Measurements from ENCODE around the gene FLYWCH1. TPM values are rescaled to one million over a fixed set of nuclear protein-coding genes. Genes with fewer than 3 reads are reported as not detected.
A peak's percentile ranks its signal among the peaks of the same experiment; 100 is the strongest.

The FLYWCH1 gene
- total and polyA plus RNA-seq, 10 of the 15 experiments (the other 5 are each of a cell fraction or from before 2014, with no cell fraction given) = 0.47 to 33.8 (median 11.2) TPM

- TF ChIP-seq BACH1 (IDR thresholded peaks at IDR 0.05; ENCODE audit: borderline replicate concordance) (peak; percentile 60; the same call in 1 of the 2 replicates), SMC3 (IDR thresholded peaks at IDR 0.05; ENCODE audit: borderline replicate concordance, low read length) (peak; percentile 80), MYC (IDR thresholded peaks at IDR 0.05; ENCODE audit: insufficient read depth, insufficient read length, insufficient replicate concordance, low read length, severe bottlenecking) (no peak), SMAD5 (IDR thresholded peaks at IDR 0.05; ENCODE audit: low read depth) (peak; percentile 67), CHD1 (IDR thresholded peaks at IDR 0.05; ENCODE audit: low read depth, low read length) (no peak), SMAD1 (IDR thresholded peaks at IDR 0.05; ENCODE audit: low read depth, partially characterized antibody) (no peak), ASH2L (IDR thresholded peaks at IDR 0.05; ENCODE audit: borderline replicate concordance, low read depth) (no peak), RB1 (IDR thresholded peaks at IDR 0.05; ENCODE audit: borderline replicate concordance) (peak; percentile 62; the same call in 1 of the 2 replicates), POU2F2 (IDR thresholded peaks at IDR 0.05; ENCODE audit: borderline replicate concordance, low read depth, low read length) (peak; percentile 75; the same call in 1 of the 3 replicates), ZNF217 (IDR thresholded peaks at IDR 0.05) (peak; percentile 72; the same call in 1 of the 2 replicates), ATF3 (IDR thresholded peaks at IDR 0.05; ENCODE audit: borderline replicate concordance, extremely low read depth, low read depth, low read length) (no peak), SREBF1 (IDR thresholded peaks at IDR 0.05; ENCODE audit: low read length) (no peak), FOXK2 (IDR thresholded peaks at IDR 0.05) (0 out of 2 replicates have a peak, but pooled peaks have one; percentile 11), ZSCAN29 (IDR thresholded peaks at IDR 0.05) (peak; percentile 26; the same call in 1 of the 2 replicates), PAX8 (IDR thresholded peaks at IDR 0.05) (no peak), RUNX3 (IDR thresholded peaks at IDR 0.05; ENCODE audit: low read length) (peak; percentile 93), KDM1A (IDR thresholded peaks at IDR 0.05; ENCODE audit: borderline replicate concordance) (no peak), TCF3 (IDR thresholded peaks at IDR 0.05; ENCODE audit: borderline replicate concordance, insufficient read depth, low read depth, low read length) (0 out of 2 replicates have a peak, but pooled peaks have one; percentile 65), CBFB (IDR thresholded peaks at IDR 0.05; ENCODE audit: low read depth) (peak; percentile 80), ZBED1 (IDR thresholded peaks at IDR 0.05; ENCODE audit: borderline replicate concordance) (no peak), FOXM1 (IDR thresholded peaks at IDR 0.05; ENCODE audit: low read depth, low read length) (no peak), NBN (IDR thresholded peaks at IDR 0.05) (peak; percentile 74), NFYA (IDR thresholded peaks at IDR 0.05; ENCODE audit: borderline replicate concordance, low read depth, low read length) (no peak)
- TF ChIP-seq, protein P1, sequence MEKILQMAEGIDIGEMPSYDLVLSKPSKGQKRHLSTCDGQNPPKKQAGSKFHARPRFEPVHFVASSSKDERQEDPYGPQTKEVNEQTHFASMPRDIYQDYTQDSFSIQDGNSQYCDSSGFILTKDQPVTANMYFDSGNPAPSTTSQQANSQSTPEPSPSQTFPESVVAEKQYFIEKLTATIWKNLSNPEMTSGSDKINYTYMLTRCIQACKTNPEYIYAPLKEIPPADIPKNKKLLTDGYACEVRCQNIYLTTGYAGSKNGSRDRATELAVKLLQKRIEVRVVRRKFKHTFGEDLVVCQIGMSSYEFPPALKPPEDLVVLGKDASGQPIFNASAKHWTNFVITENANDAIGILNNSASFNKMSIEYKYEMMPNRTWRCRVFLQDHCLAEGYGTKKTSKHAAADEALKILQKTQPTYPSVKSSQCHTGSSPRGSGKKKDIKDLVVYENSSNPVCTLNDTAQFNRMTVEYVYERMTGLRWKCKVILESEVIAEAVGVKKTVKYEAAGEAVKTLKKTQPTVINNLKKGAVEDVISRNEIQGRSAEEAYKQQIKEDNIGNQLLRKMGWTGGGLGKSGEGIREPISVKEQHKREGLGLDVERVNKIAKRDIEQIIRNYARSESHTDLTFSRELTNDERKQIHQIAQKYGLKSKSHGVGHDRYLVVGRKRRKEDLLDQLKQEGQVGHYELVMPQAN (conservative IDR thresholded peaks at IDR 0.05) = peak; percentile 59
- TF ChIP-seq, protein P2, sequence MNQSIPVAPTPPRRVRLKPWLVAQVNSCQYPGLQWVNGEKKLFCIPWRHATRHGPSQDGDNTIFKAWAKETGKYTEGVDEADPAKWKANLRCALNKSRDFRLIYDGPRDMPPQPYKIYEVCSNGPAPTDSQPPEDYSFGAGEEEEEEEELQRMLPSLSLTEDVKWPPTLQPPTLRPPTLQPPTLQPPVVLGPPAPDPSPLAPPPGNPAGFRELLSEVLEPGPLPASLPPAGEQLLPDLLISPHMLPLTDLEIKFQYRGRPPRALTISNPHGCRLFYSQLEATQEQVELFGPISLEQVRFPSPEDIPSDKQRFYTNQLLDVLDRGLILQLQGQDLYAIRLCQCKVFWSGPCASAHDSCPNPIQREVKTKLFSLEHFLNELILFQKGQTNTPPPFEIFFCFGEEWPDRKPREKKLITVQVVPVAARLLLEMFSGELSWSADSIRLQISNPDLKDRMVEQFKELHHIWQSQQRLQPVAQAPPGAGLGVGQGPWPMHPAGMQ (IDR thresholded peaks at IDR 0.05; ENCODE audit: borderline replicate concordance) = no peak
- TF ChIP-seq, protein P3, sequence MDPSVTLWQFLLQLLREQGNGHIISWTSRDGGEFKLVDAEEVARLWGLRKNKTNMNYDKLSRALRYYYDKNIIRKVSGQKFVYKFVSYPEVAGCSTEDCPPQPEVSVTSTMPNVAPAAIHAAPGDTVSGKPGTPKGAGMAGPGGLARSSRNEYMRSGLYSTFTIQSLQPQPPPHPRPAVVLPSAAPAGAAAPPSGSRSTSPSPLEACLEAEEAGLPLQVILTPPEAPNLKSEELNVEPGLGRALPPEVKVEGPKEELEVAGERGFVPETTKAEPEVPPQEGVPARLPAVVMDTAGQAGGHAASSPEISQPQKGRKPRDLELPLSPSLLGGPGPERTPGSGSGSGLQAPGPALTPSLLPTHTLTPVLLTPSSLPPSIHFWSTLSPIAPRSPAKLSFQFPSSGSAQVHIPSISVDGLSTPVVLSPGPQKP (IDR thresholded peaks at IDR 0.05; ENCODE audit: low read depth, low read length) = peak; percentile 90
These were observed 43.5 kb upstream of the FLYWCH1 start (continued) for GRCh38 chr16:2867987-2868789.
